Duodenal mucosa (tissue), 2 donors: ENCODE data around the gene GID8.

Experiments used
- H3K27ac ChIP-seq: one replicate; pipeline ENCODE4 v1.7.0; 2013; ENCODE audit warnings: low read depth, low read length
- H3K27me3 ChIP-seq, 2 donors: one replicate each; pipeline ENCODE4 v1.7.0; 2013; ENCODE audit warnings: low read length in 2 of 2, control low read depth in 1 of 2; ENCODE audit not compliant: insufficient read depth in 2 of 2, control insufficient read depth in 1 of 2
- H3K36me3 ChIP-seq, 2 donors: one replicate each; pipeline ENCODE4 v1.7.0; 2013; ENCODE audit warnings: low read length in 2 of 2, control low read depth in 1 of 2; ENCODE audit not compliant: insufficient read depth in 2 of 2, control insufficient read depth in 1 of 2
- H3K4me1 ChIP-seq, 2 donors: one replicate each; pipeline ENCODE4 v1.7.0; 2013; ENCODE audit warnings: low read length in 2 of 2, control low read depth in 1 of 2; ENCODE audit not compliant: insufficient read depth in 2 of 2, control insufficient read depth in 1 of 2
- H3K4me3 ChIP-seq, 2 donors: one replicate each; pipeline ENCODE4 v1.7.0; 2013; ENCODE audit warnings: low read length in 2 of 2, low read depth in 1 of 2
- H3K9ac ChIP-seq, 2 donors: one replicate each; pipeline ENCODE4 v1.7.0; 2013; ENCODE audit warnings: low read length in 2 of 2, low read depth in 1 of 2
- H3K9me3 ChIP-seq, 2 donors: one replicate each; pipeline ENCODE4 v1.7.0; 2013; ENCODE audit warnings: low read length in 2 of 2, control low read depth in 1 of 2; ENCODE audit not compliant: control insufficient read depth in 1 of 2

The GID8 gene

DNA sequence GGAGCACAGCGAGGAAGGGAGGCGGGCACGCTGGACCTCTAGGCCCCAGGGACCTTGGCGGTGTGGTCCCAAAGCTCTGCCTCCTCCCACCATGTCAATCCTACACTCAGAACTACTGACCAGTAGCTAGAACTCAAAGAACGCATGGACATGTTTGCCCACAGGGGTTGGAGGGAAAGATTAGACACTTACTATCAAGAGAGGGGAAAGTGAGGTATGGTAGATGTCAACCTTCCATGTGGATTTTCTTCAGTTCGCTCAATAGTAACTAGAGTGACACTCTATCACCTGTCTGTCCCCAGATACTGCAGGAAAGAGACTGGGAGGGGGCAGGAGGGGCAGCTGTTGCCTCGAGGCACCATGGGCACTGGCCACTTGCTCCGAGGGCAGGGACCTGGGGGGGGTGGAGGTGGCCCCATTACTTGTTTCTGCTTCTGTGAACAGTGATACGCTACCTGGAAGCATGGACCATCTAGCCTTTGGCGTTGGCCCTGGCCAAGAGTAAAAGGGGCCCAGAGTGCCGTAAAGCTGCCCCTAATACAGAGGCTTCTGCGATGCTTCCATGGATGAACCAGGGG, 10.7 kb upstream of the GID8 start:
- H3K4me1 ChIP-seq = peaks cover 52 to 56% of the 10 kb centered on the region in 2 donors
- no peak overlapping the region for H3K27ac ChIP-seq
- H3K9me3 ChIP-seq = no peaks in the 10 kb centered on the region
- peak overlapping the region in 1 of 2 donors; percentile 87 for H3K9ac ChIP-seq
- peak overlapping the region; percentile 92 to 93 for H3K4me3 ChIP-seq
- H3K36me3 ChIP-seq = no peaks in the 10 kb centered on the region
- H3K27me3 ChIP-seq = no peaks in the 10 kb centered on the region

DNA sequence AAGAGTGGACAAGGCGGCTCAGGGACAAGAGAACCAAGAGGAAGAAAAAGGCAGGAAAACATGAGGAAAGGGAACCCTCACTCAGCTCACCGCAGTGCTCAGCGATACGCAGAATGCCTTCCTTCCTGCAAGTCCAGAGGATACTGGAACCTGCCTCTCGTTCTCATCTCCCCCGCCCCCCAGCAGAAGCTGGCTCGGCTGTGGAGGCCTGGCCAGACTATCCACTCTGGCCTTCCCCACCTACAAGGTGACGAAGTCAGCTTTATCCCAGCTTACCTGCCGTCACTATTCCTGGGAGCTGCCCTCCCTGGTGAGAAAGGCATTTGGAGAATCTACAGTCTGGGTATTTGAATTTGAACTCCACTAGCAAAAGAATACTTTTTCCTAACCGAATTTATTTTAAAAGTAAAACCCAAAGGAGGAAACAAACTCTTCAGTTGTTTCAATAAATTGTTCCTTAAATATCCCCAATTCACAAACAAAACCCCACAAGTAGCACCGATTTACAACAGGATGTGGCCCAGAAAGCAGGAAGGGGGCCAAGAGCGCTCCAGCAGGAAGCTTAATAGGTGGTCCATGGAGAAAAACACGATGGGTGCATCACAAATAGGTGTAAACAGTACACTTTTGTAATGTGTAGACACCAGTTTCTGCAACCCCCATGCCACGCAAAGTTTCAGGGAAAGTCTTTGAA, 9.6 kb upstream of the GID8 start:
- Histone ChIP-seq H3K36me3 (no peaks in the 10 kb centered on the region), H3K9me3 (no peaks in the 10 kb centered on the region), H3K9ac (peak overlapping the region; percentile 57 to 93), H3K27ac (peak overlapping the region; percentile 71), H3K4me3 (peak overlapping the region; percentile 78 to 92), H3K27me3 (no peaks in the 10 kb centered on the region), H3K4me1 (peaks cover 43 to 44% of the 10 kb centered on the region in 2 donors)

DNA sequence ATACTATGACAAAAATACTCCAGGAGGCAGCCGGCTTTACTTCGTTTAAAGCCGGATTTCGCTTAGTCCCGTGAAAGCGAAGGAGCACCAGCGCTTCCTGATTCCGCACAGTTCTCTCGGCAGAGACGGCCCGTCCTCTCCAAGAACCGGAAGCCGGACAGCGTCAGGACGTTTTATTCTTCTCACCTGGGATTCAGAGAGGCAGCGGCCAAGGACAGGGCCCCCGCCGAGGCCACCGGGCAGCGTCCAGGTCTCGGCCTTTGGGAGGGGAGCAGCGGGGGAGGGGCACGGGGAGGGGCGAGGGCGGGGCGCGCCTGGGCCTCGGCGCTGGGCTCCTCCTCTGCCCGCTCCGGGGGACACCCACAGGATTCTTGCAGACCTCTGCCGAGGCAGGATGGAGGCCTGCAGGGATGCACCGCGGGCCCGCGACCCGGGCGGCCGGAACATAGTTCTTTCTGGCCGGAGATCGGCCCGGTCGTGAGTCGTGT, 8.9 kb upstream of the GID8 start:
- Histone ChIP-seq H3K27me3 (no peaks in the 10 kb centered on the region), H3K36me3 (peaks cover 0 to 3% of the 10 kb centered on the region in 2 donors), H3K27ac (peak overlapping the region; percentile 71), H3K9me3 (no peaks in the 10 kb centered on the region), H3K4me1 (peaks cover 36 to 38% of the 10 kb centered on the region in 2 donors), H3K9ac (peak overlapping the region; percentile 57 to 93), H3K4me3 (peak overlapping the region; percentile 78 to 92)

DNA sequence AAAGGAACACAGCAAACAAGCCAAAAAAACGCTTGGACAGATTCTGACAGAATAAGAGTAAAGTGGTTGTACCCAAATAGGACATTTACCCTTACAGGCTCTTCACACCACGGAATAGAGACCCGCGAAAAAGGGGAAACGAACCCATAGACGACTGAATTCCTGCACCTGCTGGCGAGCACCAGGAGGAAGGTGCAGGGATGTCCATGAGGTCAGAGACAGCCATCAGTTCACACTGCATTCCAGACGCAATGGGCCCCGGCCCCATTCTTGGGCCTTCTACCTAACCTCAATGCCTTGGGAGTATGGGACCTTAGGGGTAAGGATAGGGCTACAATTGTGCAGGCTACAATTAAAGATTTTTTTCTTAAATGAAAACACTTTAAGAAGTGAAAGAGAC, 6.5 kb upstream of the GID8 start:
- H3K4me1 ChIP-seq = peaks cover 38 to 39% of the 10 kb centered on the region in 2 donors
- H3K36me3 ChIP-seq = peaks cover 11 to 19% of the 10 kb centered on the region in 2 donors
- H3K27ac ChIP-seq = no peak overlapping the region
- H3K4me3 ChIP-seq = no peak overlapping the region
- no peaks in the 10 kb centered on the region for H3K9me3 ChIP-seq
- H3K9ac ChIP-seq = no peak overlapping the region
- no peaks in the 10 kb centered on the region for H3K27me3 ChIP-seq

DNA sequence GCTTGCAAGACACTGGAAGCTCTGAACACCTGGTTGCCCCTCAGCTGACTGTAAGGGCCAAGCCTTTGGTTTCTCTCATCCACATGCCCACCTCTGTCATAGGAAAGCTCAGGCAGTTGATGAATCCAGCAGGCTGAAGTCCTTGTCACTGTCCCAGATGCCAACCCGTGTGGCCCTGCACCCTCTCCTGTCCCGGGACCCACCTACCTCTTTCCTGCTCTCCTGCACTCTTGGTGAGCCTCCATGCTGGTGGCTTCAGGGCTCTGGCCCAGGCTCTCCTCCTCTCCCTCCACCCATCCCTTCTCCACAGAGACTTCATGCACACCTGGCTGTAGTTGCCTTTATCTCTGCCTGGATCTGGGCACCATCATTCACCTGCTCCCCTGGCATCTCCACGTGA, 4.0 kb upstream of the GID8 start:
- H3K4me3 ChIP-seq = no peak overlapping the region
- no peaks in the 10 kb centered on the region for H3K9me3 ChIP-seq
- H3K4me1 ChIP-seq = peaks cover 17 to 25% of the 10 kb centered on the region in 2 donors
- no peak overlapping the region for H3K9ac ChIP-seq
- H3K27me3 ChIP-seq = no peaks in the 10 kb centered on the region
- no peak overlapping the region for H3K27ac ChIP-seq
- H3K36me3 ChIP-seq = peaks cover 11 to 19% of the 10 kb centered on the region in 2 donors

DNA sequence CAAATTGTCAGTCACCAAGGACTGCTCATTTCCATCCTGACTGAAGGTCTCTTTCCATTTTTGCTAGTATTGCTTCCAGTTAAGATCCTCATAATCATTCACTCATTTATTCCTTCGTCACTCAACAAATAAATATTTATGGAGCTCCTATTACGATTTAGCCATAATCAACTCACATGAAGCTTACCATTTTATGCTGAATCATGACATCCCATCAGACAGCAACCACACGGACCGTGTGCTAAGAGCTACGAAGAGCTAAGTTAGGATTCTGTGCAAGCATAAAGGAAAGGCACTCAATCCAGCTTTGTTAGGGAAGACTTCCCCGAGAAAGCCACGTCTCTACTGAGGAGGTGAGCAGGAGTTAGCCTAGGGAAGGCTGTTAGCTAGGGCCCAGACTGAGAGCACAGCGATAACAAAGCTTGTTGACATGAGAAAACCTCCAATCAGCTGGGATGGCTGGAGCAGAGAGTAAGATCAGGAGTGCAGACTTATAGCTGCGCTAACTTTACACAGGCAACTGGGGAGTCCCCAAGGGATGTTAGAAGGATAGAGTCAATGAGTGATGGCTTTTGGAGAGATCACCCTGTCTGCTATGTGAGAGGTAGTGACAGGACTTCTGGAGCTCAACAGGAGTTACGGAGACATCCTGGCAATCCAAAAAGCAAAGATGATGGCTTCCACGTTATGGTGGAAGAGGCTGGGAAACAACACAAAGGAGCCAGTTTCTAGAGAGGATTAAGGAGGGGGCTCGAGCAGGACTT, 2.6 kb upstream of the GID8 start:
- H3K9me3 ChIP-seq = no peaks in the 10 kb centered on the region
- peaks cover 11 to 19% of the 10 kb centered on the region in 2 donors for H3K36me3 ChIP-seq
- peak overlapping the region in 1 of 2 donors; percentile 1 for H3K4me3 ChIP-seq
- peaks cover 26 to 28% of the 10 kb centered on the region in 2 donors for H3K4me1 ChIP-seq
- no peaks in the 10 kb centered on the region for H3K27me3 ChIP-seq
- no peak overlapping the region for H3K27ac ChIP-seq
- peak overlapping the region in 1 of 2 donors; percentile 17 for H3K9ac ChIP-seq

DNA sequence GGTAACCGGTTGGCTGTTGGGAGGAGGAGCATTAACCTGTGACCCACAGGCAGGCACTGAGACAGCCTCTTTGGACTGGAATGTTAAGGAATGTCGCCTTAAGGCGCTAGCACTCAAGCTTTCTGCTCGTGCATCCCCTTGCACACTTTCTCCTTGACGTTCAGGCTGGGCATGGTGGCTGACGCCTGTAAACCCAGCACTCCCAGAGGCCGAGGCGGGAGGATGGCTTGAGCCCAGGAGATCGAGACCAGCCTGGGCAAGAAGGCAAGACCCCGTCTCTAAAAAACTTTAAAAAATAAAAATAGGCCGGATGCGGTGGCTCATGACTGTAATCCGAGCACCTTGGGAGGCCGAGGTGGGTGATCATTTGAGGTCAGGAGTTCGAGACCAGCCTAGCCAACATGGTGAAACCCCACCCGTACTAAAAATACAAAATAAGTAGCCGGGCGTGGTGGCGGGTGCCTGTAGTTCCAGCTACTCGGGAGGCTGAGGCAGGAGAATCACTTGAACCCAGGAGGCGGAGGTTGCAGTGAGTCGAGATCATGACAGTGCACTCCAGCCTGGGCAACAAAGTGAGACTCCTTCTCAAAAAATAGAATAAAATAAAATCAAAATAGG, 1.9 kb upstream of the GID8 start:
- Histone ChIP-seq H3K27me3 (no peaks in the 10 kb centered on the region), H3K27ac (no peak overlapping the region), H3K9me3 (no peaks in the 10 kb centered on the region), H3K4me1 (peaks cover 23 to 35% of the 10 kb centered on the region in 2 donors), H3K9ac (peak overlapping the region in 1 of 2 donors; percentile 17), H3K4me3 (peak overlapping the region in 1 of 2 donors; percentile 1), H3K36me3 (peaks cover 11 to 19% of the 10 kb centered on the region in 2 donors)

DNA sequence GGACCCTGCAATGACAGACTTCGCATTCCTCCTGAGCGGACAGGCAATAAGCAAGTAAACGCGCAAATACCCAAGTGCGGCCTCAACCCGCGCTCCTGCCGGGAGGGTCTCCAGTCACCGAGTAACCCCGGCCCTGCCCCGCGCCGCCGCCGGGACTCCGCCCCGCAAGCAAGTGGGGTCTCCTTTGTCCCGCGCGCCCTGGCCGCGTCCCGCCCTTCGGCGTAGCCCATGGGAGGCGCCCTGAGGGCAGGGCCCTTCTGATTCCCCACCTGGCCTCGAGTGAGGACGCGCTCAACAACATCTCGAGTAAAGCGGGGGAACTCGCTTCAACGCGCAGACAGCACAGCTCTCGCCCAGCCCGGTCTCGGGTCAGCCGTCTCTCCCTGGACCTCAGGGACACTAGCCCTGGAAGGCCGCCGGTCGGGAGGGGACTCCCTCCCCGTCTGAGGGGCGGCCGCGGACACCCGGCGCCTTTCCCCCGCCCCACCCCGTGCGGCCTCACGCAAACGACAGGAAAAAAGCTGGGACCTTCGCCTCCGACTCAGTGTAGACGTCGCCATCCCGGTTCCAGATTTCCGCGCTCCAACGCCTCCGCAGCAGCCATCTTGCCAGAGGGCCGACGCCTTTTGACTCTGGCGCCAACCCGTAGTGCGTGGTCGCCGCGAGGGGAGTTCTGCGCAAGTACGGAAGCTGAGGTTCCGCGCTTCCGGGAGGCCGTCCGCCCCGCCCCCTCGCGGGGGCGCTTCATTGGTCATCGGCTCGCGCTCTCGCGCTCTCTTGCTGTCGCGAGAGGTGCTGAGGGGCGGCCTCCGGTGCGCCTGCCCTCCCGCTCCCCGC, 461 bp upstream of the GID8 start:
- peak overlapping the region; percentile 91 to 92 for H3K4me3 ChIP-seq
- peak overlapping the region; percentile 86 for H3K27ac ChIP-seq
- H3K4me1 ChIP-seq = peaks cover 20 to 35% of the 10 kb centered on the region in 2 donors
- H3K36me3 ChIP-seq = peaks cover 11 to 28% of the 10 kb centered on the region in 2 donors
- no peaks in the 10 kb centered on the region for H3K9me3 ChIP-seq
- no peaks in the 10 kb centered on the region for H3K27me3 ChIP-seq
- H3K9ac ChIP-seq = peak overlapping the region; percentile 78 to 91

DNA sequence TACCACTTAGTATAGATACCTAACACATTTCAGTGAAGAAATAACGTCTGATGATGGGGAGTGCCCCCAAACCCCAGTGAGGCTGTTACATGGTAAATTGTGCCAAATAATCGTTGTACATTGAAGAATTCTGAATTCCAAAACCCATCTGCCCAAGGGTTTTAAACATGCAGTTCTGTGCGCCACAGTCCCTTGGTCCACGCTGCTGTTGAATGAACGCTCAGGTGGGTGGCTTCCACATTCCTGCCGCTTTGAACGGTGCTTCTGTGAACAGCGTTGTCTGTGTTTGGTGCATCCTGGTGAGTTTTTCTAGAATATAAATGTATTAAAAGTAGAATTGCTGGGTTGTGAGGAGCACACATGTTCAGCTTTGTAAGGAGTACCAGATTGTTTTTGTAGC, 2.9 kb downstream of the GID8 start:
- H3K4me1 ChIP-seq = peaks cover 11 to 27% of the 10 kb centered on the region in 2 donors
- H3K9me3 ChIP-seq = no peaks in the 10 kb centered on the region
- no peak overlapping the region for H3K9ac ChIP-seq
- H3K36me3 ChIP-seq = peaks cover 22 to 43% of the 10 kb centered on the region in 2 donors
- no peaks in the 10 kb centered on the region for H3K27me3 ChIP-seq
- no peak overlapping the region for H3K4me3 ChIP-seq
- no peak overlapping the region for H3K27ac ChIP-seq
